ENCODE measurements around the gene FLYWCH2.

GRCh38 chr16:2900526-2901075, 17.6 kb downstream of the FLYWCH2 start:
- TF ChIP-seq EZH2phosphoT487 (IDR thresholded peaks at IDR 0.05): no peak
- TF ChIP-seq CTCF (IDR thresholded peaks at IDR 0.05): no peak
- TF ChIP-seq EZH2 (IDR thresholded peaks at IDR 0.05): no peak
